Esophagus squamous epithelium (tissue), 4 donors: ENCODE measurements around the gene KAT2B.

Experiments
- CTCF ChIP-seq, 6 experiments: fragments of 450-650 bp in 4 of 6; fragments of 200-600 bp in 2 of 6; sonication (generic) in 2 of 6; IDR thresholded peaks; one replicate each; pipeline ENCODE4 v1.5.1; 2016 to 2019; ENCODE audit warnings: antibody characterized with exemption in 6 of 6, mild to moderate bottlenecking in 4 of 6, moderate library complexity in 4 of 6
- POLR2A ChIP-seq, 4 donors: fragments of 450-650 bp; IDR thresholded peaks; one replicate each; pipeline ENCODE4 v1.6.1; 2017; ENCODE audit warnings: antibody characterized with exemption in 4 of 4, mild to moderate bottlenecking in 4 of 4, moderate library complexity in 3 of 4

- TF ChIP-seq POLR2A (IDR thresholded peaks at IDR 0.05) (no peak), CTCF (IDR thresholded peaks at IDR 0.05) (no peak)
Measured at GRCh38 chr3:20079621-20080020, 39.4 kb downstream of the KAT2B start.
